DOHH2 (cell line): ENCODE measurements around the gene FOXP2.

Source experiments
- EZH2phosphoT487 ChIP-seq: fragments of 200-600 bp; sonication (generic); IDR thresholded peaks from 2 replicates; pipeline ENCODE4 v1.6.1; 2017; ENCODE audit warnings: borderline replicate concordance, mild to moderate bottlenecking, antibody characterized with exemption, low read length, moderate library complexity, mixed read lengths
- TF ChIP-seq, protein P1 (sequence below): fragments of 200-600 bp; sonication (generic); IDR thresholded peaks from one replicate; pipeline ENCODE4 v1.5.1; 2014; ENCODE audit warnings: antibody characterized with exemption, mild to moderate bottlenecking, low read depth, low read length; ENCODE audit not compliant: poor library complexity, severe bottlenecking

DNA sequence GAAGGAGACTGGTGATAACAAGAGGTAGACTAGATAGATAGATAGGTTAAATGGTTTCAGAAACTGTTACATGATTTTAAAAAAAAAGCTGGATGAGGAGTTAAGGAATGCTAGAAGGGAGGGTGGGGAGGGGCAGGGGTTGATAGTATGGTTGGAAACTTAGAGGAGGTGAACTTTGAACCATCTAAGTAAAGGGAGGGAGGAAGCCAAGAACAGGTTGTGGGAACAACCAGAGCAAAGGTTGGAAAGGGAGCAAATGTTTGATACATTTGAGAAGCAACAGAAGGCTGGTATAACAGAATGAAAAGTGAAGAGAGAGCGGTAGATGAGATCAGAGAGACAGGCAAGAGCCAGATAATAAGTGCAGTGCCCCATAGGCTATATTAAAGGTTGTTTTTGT lies 224.8 kb downstream of the FOXP2 start:
- TF ChIP-seq, protein P1, sequence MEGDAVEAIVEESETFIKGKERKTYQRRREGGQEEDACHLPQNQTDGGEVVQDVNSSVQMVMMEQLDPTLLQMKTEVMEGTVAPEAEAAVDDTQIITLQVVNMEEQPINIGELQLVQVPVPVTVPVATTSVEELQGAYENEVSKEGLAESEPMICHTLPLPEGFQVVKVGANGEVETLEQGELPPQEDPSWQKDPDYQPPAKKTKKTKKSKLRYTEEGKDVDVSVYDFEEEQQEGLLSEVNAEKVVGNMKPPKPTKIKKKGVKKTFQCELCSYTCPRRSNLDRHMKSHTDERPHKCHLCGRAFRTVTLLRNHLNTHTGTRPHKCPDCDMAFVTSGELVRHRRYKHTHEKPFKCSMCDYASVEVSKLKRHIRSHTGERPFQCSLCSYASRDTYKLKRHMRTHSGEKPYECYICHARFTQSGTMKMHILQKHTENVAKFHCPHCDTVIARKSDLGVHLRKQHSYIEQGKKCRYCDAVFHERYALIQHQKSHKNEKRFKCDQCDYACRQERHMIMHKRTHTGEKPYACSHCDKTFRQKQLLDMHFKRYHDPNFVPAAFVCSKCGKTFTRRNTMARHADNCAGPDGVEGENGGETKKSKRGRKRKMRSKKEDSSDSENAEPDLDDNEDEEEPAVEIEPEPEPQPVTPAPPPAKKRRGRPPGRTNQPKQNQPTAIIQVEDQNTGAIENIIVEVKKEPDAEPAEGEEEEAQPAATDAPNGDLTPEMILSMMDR = no peak
- no peak for TF ChIP-seq EZH2phosphoT487
